GM21528 (cell line): ENCODE results near the gene ADORA1.

ENCODE experiments used
- ATAC-seq: cut with Tn5 transposase; IDR thresholded peaks from one replicate; pipeline ENCODE4 v1.9.1; 2021; ENCODE audit warnings: mild to moderate bottlenecking, moderate library complexity; ENCODE audit not compliant: unreplicated experiment, low FRiP score

ADORA1 gene

GRCh38 chr1:203120325-203121153 is 7.0 kb upstream of the ADORA1 start:
- ATAC-seq, result no peak

DNA sequence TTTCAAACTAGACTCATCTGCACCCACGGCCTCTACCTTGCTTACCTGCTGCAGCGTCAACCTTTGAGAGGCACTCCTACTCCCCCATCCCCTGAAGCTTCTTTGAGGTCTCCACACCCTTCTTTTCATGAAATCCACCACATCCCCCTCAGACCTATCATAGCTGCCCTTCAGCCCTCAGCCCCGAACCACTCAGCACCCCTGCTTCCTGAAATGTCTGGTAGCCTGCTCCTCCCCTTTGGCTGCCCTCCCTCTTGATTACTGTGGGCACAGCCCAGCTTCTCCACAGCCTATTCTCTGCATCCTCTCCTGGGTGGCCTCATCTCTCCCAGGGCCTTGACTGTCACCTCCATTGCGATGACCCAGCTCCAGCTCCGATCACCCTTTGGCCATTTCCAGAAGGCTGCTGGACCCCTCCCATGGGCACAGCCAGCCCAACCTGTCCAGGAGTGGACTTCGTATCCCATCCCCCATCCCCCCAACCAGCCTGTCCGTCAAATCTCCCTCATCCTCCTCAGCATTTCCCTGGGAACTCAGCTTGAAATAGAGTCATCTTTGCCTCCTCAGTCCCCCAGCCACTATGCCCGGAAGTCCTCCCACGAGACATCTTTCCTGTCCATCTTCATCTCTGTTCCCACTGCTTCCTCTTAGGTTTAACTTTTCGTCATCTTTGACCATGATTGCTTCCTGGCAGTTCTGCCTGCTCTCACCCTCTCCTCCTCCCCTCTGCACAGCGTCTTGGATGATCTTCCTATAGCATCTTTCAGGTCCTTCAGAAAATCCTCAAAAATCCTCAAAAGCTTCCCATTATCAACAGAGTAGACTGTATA is 6.1 kb upstream of the ADORA1 start:
- ATAC-seq, result no peak

- ATAC-seq, result no peak
These were observed 5.4 kb upstream of the ADORA1 start for GRCh38 chr1:203122159-203122558.

DNA sequence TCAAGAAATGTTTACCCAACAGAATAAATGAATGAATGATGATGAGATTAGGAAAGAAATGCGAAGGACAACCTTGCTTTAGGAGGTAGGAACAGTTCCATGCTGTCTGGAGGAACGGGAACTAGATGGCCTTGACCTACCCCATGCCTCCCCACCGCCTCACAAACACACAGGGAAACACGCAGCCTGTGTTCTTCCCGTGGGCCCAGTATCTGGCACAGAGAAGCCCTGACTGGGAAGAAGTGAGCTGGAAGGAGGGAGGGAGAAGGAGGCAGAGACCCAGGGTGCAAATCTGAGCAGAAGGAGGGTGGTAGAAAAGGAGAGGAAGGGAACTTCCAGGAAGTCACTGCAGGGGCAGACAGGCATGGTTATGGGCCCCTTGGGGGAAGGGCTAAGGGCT is 3.5 kb upstream of the ADORA1 start:
- no peak for ATAC-seq

GRCh38 chr1:203124546-203125317 is 2.8 kb upstream of the ADORA1 start:
- ATAC-seq, result no peak

GRCh38 chr1:203126151-203126865 is 1.2 kb upstream of the ADORA1 start:
- ATAC-seq, result no peak

DNA sequence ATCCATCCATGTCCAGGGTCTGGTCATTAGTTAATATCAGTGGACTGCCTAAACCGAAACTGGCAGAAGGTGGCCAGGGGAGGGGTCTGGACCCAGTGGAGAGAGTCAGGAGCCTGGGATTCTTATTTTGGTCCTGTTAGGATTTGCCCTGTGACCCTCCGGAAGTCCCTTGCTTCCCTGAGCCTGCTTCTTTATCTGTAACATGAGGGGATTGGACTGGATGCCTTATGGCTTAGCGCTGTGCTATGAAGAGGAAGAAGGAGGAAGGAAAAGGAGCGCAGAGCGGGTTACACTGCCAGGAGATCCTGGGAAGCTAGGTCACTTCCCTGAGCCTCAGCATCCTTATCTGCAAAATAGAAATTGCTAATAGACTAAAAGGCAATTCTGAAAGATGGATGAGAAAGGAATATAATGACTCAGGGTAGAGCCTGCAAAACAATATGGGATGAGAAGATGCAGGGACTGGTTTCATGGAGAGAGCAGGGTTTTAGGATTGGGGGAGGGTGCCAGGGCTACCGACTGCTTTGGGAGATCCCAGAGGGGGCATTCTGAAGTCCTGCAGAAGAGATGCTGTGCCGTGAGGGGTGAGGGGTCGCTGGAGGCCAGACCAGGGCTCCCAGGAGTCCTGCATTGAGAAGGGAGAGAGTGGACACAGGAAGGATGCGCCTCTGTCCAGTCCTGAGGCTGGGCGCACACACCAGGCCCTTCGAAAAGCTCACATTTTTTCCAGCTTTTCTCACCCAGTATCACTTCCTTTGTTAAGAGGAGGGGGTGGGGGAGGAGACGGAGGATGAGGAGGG is 460 bp upstream of the ADORA1 start:
- no peak for ATAC-seq

GRCh38 chr1:203128431-203128715 is 847 bp downstream of the ADORA1 start:
- no peak for ATAC-seq

GRCh38 chr1:203128716-203129500 is 1.4 kb downstream of the ADORA1 start:
- ATAC-seq, result no peak

DNA sequence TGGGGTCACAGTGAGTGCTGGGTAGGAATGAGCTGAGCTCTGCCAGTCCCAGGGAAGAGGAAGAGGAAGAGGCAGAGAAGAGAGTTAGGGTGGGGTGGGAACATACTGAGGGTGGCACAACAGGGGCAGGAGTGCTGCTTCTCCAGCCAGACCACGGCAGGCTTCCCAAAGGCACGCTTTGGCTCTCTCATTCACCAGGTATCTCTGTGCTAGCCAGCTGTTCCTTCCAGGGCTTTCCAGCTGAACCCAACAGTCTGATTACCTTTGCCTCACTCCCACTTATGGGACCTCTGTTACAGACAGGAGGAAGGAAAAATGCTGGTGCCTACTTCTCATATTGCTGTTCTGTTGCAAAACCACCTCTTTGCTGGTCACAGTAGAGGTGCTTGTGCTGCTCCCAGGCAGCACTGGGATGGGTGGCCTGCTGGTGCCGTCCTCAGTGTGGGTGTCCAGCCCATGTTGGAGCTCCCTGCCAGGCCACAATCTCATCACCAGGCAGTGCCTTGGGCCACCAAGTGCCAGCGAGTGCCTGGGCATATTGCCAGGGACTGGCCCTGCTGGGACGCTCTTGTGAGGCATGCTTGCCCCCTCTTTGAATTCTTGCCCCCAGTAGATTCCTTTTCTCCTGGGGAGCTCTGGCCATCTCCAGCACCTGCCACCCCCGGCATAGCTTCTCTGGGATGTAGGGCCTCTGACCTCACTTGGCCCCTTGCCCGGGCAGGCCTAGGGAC is 2.1 kb downstream of the ADORA1 start:
- no peak for ATAC-seq

GRCh38 chr1:203130358-203130985 is 2.9 kb downstream of the ADORA1 start:
- no peak for ATAC-seq

GRCh38 chr1:203131548-203132200 is 4.1 kb downstream of the ADORA1 start:
- ATAC-seq, result no peak

GRCh38 chr1:203133970-203134725 is 6.6 kb downstream of the ADORA1 start:
- no peak for ATAC-seq

- ATAC-seq, result no peak
These were observed 8.2 kb downstream of the ADORA1 start for GRCh38 chr1:203135636-203136305.

- no peak for ATAC-seq
These were observed 9.0 kb downstream of the ADORA1 start for GRCh38 chr1:203136409-203137042.

- ATAC-seq, result no peak
These were observed 9.8 kb downstream of the ADORA1 start for GRCh38 chr1:203137324-203137723.
